HAP-1 (cell line): ENCODE measurements around the gene ATAD2B.
A peak's percentile ranks its signal among the peaks of the same experiment; 100 is the strongest.
"Not testable (repeated sequence)": the region's sequence is repeated elsewhere in the genome, so short reads cannot be mapped to it uniquely, and the experiment has no call there.

Experiments used
- DNase-seq, 2 experiments: peaks; one replicate each; pipeline ENCODE4 v3.0.0-alpha.2; 2016 to 2020; ENCODE audit warnings: low spot score in 2 of 2
- H3K27me3 ChIP-seq: fragments of 250-450 bp; sonication (Bioruptor Pico); 2 replicates; pipeline ENCODE4 v1.5.1; 2020; ENCODE audit warnings: low read depth, mild to moderate bottlenecking, moderate library complexity
- H3K36me3 ChIP-seq: fragments of 250-450 bp; sonication (Bioruptor Pico); replicated peaks from 2 replicates; pipeline ENCODE4 v1.5.1; 2020; ENCODE audit warnings: mild to moderate bottlenecking
- H3K4me1 ChIP-seq: fragments of 250-450 bp; sonication (Bioruptor Pico); 2 replicates; pipeline ENCODE4 v1.5.1; 2020; ENCODE audit warnings: mild to moderate bottlenecking
- H3K4me3 ChIP-seq: fragments of 250-450 bp; sonication (Bioruptor Pico); 2 replicates; pipeline ENCODE4 v1.5.1; 2020; ENCODE audit warnings: mild to moderate bottlenecking, moderate library complexity
- H3K9me3 ChIP-seq: fragments of 250-450 bp; sonication (Bioruptor Pico); 2 replicates; pipeline ENCODE4 v1.5.1; 2020; ENCODE audit warnings: mild to moderate bottlenecking, moderate library complexity
- in situ Hi-C: fragments of 300-500 bp; cut with MboI; formaldehyde crosslinking; loops from 3 replicates; pipeline ENCODE4 v1.14.3; 2020; ENCODE audit warnings: low sequenced_read_pairs, inconsistent platforms, mixed read lengths

Gene ATAD2B

DNA sequence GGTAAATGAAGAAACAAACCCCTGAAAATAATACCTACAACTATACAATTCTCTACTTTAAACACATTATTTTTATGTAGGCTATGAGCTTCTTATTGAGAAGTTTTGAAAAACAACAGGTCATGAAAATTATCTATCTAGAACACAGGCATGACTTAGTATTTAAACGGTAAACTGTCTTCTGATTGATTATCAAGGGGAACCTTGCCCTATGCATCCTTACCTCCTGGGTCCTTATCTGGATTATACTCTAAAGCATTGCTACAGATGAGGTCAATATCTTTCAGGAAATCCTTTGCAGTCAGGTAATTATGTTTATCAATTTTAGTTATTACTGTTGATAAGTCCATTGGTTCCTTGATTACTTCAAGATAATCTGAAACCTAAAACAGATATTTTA, 144.3 kb downstream of the ATAD2B start:
- Histone ChIP-seq H3K27me3 (no peaks in the 10 kb centered on the region), H3K36me3 (no peaks in the 10 kb centered on the region; the same call in 1 of the 2 replicates), H3K9me3 (no peaks in the 10 kb centered on the region), H3K4me1 (peaks cover 8% of the 10 kb centered on the region), H3K4me3 (no peak overlapping the region)
- DNase-seq, result no peak
- in situ Hi-C loops, result no loop called here

- peaks cover 8% of the 10 kb centered on the region for H3K4me1 ChIP-seq
- DNase-seq, result peak; percentile 17 to 47
- H3K4me3 ChIP-seq, result no peak overlapping the region
- no peaks in the 10 kb centered on the region for H3K27me3 ChIP-seq
- no peaks in the 10 kb centered on the region for H3K9me3 ChIP-seq
- no peaks in the 10 kb centered on the region; the same call in 1 of the 2 replicates for H3K36me3 ChIP-seq
- in situ Hi-C loops, result no loop called here
These were observed 144.8 kb downstream of the ATAD2B start for GRCh38 chr2:23782126-23782525.

GRCh38 chr2:23780465-23780864, 146.5 kb downstream of the ATAD2B start:
- in situ Hi-C loops, H3K36me3 ChIP-seq: not testable (repeated sequence)

DNA sequence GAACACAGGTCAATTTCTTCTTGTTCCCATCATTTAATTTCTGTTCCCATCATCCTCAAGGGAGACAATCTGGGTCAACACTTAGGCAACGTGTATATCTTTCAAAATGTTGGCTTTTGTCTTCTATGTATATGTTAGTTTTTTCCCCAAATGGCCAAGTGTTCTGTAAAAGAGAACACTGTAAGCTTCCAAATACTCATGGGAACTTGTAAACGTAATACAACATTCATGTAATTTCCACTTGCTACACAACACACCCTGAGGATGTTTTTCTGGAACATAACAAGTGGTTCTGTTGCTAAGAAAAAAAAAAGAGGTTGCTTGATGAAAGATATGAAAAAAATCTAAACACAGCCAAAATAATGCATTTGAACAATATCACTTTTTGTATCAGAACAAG, 149.1 kb downstream of the ATAD2B start:
- peaks cover 8% of the 10 kb centered on the region for H3K4me1 ChIP-seq
- in situ Hi-C loops, result no loop called here
- H3K4me3 ChIP-seq, result no peak overlapping the region
- H3K27me3 ChIP-seq, result no peaks in the 10 kb centered on the region
- DNase-seq, result no peak
- H3K36me3 ChIP-seq, result no peaks in the 10 kb centered on the region; the same call in 1 of the 2 replicates
- H3K9me3 ChIP-seq, result no peaks in the 10 kb centered on the region

More at GRCh38 chr2:23780465-23780864, 146.5 kb downstream of the ATAD2B start:
- not testable (repeated sequence) for DNase-seq, H3K9me3 ChIP-seq, H3K4me3 ChIP-seq, H3K4me1 ChIP-seq, H3K27me3 ChIP-seq

- Histone ChIP-seq H3K4me1 (no peaks in the 10 kb centered on the region), H3K4me3 (no peak overlapping the region)
- in situ Hi-C loops, result no loop called here
These were observed 150.9 kb downstream of the ATAD2B start for GRCh38 chr2:23776021-23776420.

GRCh38 chr2:23772684-23773083, 154.2 kb downstream of the ATAD2B start:
- peaks cover 7% of the 10 kb centered on the region for H3K36me3 ChIP-seq
- no peaks in the 10 kb centered on the region for H3K27me3 ChIP-seq
- no peaks in the 10 kb centered on the region for H3K4me1 ChIP-seq
- DNase-seq, result no peak
- no peaks in the 10 kb centered on the region for H3K9me3 ChIP-seq
- in situ Hi-C loops, result no loop called here
- H3K4me3 ChIP-seq, result no peak overlapping the region

More at GRCh38 chr2:23776021-23776420, 150.9 kb downstream of the ATAD2B start:
- Histone ChIP-seq H3K9me3 (no peaks in the 10 kb centered on the region), H3K36me3 (peaks cover 5% of the 10 kb centered on the region), H3K27me3 (no peaks in the 10 kb centered on the region)
- no peak for DNase-seq

DNA sequence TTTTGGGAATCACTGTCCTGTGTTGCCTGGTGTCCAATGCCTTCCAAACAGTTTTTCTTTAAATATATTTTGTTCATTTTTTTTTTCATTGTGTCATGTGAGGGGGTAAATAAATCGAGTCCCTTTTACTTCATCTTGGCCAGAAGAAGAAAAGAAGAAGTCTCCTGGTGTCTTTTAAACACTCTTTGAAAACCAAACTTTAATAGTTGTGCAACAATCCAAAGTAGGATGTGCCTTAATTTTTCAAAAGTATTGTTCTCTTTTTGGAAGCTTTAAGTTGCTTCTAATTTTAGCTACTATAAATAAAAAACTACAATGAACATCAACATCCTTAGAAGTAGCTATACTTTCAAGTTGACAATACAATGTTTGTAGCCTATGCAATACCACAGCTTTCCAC, 154.9 kb downstream of the ATAD2B start:
- Histone ChIP-seq H3K4me3 (no peak overlapping the region), H3K4me1 (no peaks in the 10 kb centered on the region), H3K27me3 (no peaks in the 10 kb centered on the region), H3K9me3 (no peaks in the 10 kb centered on the region), H3K36me3 (peaks cover 7% of the 10 kb centered on the region)
- in situ Hi-C loops, result no loop called here
- no peak for DNase-seq

DNA sequence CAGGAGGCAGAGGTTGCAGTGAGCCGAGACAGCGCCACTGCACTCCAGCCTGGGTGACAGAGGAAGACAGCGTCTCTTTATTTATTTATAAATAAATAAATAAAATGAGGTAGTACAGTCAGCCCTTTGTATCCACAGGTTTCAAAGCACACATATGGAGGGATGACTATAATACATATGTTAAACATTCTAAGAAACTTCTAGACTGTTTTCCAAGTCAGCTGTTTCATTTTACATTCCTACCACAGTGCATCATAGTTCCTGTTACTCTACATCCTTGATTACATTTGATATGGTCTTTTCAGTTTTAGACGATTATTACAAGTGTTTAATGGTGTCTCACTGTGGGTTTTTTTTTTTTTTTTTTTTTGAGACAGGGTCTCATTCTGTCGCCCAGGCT, 157.6 kb downstream of the ATAD2B start:
- no peak overlapping the region for H3K4me3 ChIP-seq
- peaks cover 7% of the 10 kb centered on the region for H3K36me3 ChIP-seq
- in situ Hi-C loops, result no loop called here
- H3K4me1 ChIP-seq, result no peaks in the 10 kb centered on the region
- no peak for DNase-seq
- no peaks in the 10 kb centered on the region for H3K9me3 ChIP-seq
- H3K27me3 ChIP-seq, result no peaks in the 10 kb centered on the region

- no peak for DNase-seq
- in situ Hi-C loops, result no loop called here
- Histone ChIP-seq H3K27me3 (no peaks in the 10 kb centered on the region), H3K9me3 (no peaks in the 10 kb centered on the region), H3K4me3 (no peak overlapping the region), H3K4me1 (no peaks in the 10 kb centered on the region), H3K36me3 (peaks cover 7% of the 10 kb centered on the region)
These were observed 158.9 kb downstream of the ATAD2B start for GRCh38 chr2:23767876-23768621.

DNA sequence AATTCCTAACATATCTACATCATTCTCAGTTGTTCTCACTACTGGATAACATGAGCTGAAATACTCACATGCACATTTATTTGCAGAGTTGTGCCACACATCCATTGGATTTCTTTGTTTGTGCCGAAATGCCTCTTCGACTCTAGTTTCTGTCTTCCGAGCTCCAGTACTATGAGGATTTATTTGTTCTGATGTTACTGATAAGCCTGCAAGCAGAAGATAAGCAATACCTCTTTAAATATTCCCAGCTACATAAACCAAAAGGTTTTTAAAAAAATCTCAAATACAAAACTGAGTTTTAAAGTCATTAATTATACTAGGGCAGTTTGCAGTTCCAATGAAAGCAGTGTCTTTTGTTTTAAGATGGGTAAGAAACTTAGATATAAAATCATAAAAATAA, 164.8 kb downstream of the ATAD2B start:
- no peak overlapping the region for H3K4me3 ChIP-seq
- DNase-seq, result no peak
- in situ Hi-C loops, result no loop called here
- H3K9me3 ChIP-seq, result no peaks in the 10 kb centered on the region
- H3K36me3 ChIP-seq, result peaks cover 3% of the 10 kb centered on the region; the same call in 1 of the 2 replicates
- peaks cover 3% of the 10 kb centered on the region for H3K4me1 ChIP-seq
- H3K27me3 ChIP-seq, result no peaks in the 10 kb centered on the region

DNA sequence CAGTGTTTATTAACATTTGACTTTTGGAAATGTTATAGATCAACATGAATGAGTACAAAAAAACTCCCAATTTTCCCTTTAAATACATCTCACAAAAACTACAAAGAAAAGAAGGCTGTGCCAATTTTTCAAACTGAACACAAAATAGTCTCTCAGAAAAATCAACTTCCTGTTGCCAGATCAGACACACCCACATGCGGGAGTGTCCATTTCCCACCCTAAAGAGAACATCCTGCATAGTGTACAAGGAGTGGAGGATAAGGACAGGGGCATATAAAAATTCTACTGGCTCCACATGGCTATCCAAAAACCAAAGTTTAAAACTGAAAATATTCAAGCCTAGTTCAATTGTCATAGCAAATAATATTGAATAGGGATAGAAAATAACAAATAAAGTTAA, 165.3 kb downstream of the ATAD2B start:
- no peak overlapping the region for H3K4me3 ChIP-seq
- H3K36me3 ChIP-seq, result peaks cover 3% of the 10 kb centered on the region; the same call in 1 of the 2 replicates
- H3K4me1 ChIP-seq, result peaks cover 8% of the 10 kb centered on the region
- in situ Hi-C loops, result no loop called here
- no peaks in the 10 kb centered on the region for H3K27me3 ChIP-seq
- no peaks in the 10 kb centered on the region for H3K9me3 ChIP-seq
- DNase-seq, result no peak

DNA sequence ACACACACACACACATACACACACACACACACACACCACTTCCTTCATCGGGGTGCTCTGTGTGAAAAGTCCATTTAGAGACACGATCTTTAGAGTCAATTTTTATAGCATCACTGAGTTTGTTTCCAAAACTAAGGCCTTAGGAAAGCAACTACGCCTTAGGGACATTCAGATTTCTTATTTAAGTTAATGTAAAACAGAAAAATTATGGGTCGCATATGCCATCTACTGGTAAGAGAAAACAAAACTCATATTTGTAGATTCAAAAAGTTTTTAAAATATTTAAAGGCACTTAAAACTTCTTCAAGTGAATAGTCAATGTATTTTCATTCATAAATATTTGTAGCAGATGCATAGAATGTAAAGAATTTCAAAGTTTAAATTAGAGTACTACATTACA, 166.2 kb downstream of the ATAD2B start:
- no peaks in the 10 kb centered on the region for H3K27me3 ChIP-seq
- peaks cover 3% of the 10 kb centered on the region; the same call in 1 of the 2 replicates for H3K36me3 ChIP-seq
- no peak for DNase-seq
- no peaks in the 10 kb centered on the region for H3K9me3 ChIP-seq
- H3K4me1 ChIP-seq, result peaks cover 15% of the 10 kb centered on the region
- in situ Hi-C loops, result no loop called here
- no peak overlapping the region for H3K4me3 ChIP-seq

DNA sequence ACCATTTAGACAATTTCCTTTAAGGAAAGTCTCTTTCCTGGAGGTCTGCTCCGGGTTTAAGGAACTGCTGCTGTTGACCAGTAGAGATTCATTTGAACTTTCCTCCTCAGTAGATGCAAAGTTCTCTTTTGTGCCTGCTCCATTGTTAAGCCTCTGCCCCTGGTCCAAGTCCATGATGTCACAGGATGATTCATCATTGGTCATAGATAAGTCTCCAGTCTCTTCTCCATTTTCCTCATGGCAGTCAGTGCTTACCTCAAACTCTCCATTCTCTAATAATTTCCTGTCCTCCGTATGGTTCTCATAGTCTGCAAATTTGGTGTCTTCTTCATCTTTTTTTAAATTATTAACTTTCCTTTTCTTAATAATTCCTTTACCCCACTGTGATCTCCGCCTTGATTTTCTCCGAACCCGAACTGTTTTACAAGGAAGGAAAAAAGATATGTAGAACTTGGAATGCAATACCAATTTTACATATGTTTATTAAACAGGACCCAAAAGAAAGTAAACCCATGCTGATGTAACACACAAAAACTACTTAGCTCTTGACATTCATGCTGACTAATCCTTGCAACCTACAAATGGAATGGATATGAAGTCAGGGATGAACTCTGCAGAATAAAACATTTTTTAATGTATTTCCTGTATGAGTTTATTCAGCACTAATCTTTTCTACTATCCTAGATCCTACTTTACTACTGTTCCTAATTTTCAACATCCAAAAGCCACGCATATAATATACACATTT, 169.1 kb downstream of the ATAD2B start:
- H3K4me1 ChIP-seq, result peaks cover 29% of the 10 kb centered on the region
- H3K4me3 ChIP-seq, result no peak overlapping the region
- no peak for DNase-seq
- peaks cover 3% of the 10 kb centered on the region; the same call in 1 of the 2 replicates for H3K36me3 ChIP-seq
- no peaks in the 10 kb centered on the region for H3K27me3 ChIP-seq
- in situ Hi-C loops, result no loop called here
- no peaks in the 10 kb centered on the region for H3K9me3 ChIP-seq

DNA sequence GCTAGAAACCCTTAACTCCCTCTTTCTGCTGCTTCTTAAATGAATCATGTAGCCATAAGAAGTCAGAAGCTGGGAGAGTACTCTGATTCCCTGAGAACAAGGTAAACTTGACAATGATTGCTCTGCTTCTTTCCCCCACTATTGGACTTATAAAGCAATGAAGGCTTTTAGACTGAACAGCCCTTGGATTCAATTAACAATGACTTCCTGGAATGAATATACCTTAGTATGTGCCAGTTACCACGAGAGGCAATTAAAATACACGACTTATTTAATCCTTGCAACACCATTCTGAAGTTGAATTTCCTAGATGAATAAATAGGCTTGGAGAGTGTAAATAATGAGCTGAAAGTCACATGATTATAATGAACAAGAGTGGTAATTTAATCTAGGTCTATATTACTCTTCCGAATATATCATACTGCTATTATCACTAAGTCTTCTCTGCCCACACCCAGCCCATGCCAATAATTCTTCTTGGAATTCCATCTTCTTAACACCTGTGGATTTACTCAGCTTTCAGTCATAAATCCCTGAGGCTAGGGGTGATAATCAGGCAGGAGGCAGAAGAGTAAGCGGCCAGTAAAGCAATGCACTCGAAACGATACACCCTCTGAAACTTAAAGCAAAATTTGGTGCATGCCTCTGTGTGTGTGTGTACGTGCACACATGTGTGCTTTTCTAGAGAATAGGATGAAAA, 170.2 kb downstream of the ATAD2B start:
- Histone ChIP-seq H3K27me3 (no peaks in the 10 kb centered on the region), H3K9me3 (no peaks in the 10 kb centered on the region), H3K4me3 (no peak overlapping the region), H3K36me3 (peaks cover 3% of the 10 kb centered on the region; the same call in 1 of the 2 replicates), H3K4me1 (peaks cover 29% of the 10 kb centered on the region)
- in situ Hi-C loops, result no loop called here
- no peak for DNase-seq
